GM12891 (cell line): ENCODE data around the gene MORF4L1.

Experiments
- PAX5 ChIP-seq: IDR thresholded peaks from 2 replicates; pipeline ENCODE4 v1.6.1; 2011; ENCODE audit warnings: low read length, moderate library complexity, mild to moderate bottlenecking; ENCODE audit not compliant: insufficient read depth, severe bottlenecking
- POLR2A ChIP-seq: IDR thresholded peaks from 2 replicates; pipeline ENCODE4 v1.6.1; 2011; ENCODE audit warnings: low read depth, low read length, control low read depth
- POLR2AphosphoS5 ChIP-seq: IDR thresholded peaks from 2 replicates; pipeline ENCODE4 v1.6.1; 2011; ENCODE audit warnings: low read depth, low read length, control low read depth
- POU2F2 ChIP-seq: IDR thresholded peaks from 2 replicates; pipeline ENCODE4 v1.6.1; 2011; ENCODE audit warnings: low read depth, mild to moderate bottlenecking, control low read depth, low read length, moderate library complexity
- SPI1 ChIP-seq: IDR thresholded peaks from 2 replicates; pipeline ENCODE4 v1.6.1; 2011; ENCODE audit warnings: low read depth, low read length, control low read depth
- TAF1 ChIP-seq: IDR thresholded peaks from 2 replicates; pipeline ENCODE4 v1.6.1; 2011; ENCODE audit warnings: low read depth, low read length, control low read depth

GRCh38 chr15:78917888-78918287 lies 45.2 kb downstream of the MORF4L1 start:
- TF ChIP-seq TAF1 = no peak
- no peak for TF ChIP-seq POLR2A
- no peak for TF ChIP-seq POLR2AphosphoS5
- TF ChIP-seq PAX5 = no peak
- TF ChIP-seq POU2F2 = no peak
- no peak for TF ChIP-seq SPI1
